Fibroblast of lung (primary cell): ENCODE results near the gene GIPC3. TPM values are rescaled to one million over a fixed set of nuclear protein-coding genes. Genes with fewer than 3 reads are reported as not detected.
A peak's percentile ranks its signal among the peaks of the same experiment; 100 is the strongest.

Experiments used
- DNase-seq, 2 donors: peaks; one replicate each; pipeline versions ENCODE4 v3.0.0 to v3.0.0-alpha.2; 2010; ENCODE audit warnings: low read depth in 2 of 2
- H2AFZ ChIP-seq: 2 replicates; pipeline ENCODE4 v1.5.1; 2012; ENCODE audit warnings: low read length, control low read depth, inconsistent platforms
- H3K27ac ChIP-seq: 2 replicates; pipeline ENCODE4 v1.5.1; 2011; ENCODE audit warnings: low read length, control low read depth; ENCODE audit not compliant: insufficient read depth
- H3K27me3 ChIP-seq: 2 replicates; pipeline ENCODE4 v1.5.1; 2011; ENCODE audit warnings: mild to moderate bottlenecking, low read length; ENCODE audit not compliant: control insufficient read depth, insufficient read depth
- H3K36me3 ChIP-seq: 2 replicates; pipeline ENCODE4 v1.5.1; 2011; ENCODE audit warnings: low read length; ENCODE audit not compliant: control insufficient read depth, insufficient read depth
- H3K4me1 ChIP-seq: 2 replicates; pipeline ENCODE4 v1.5.1; 2011; ENCODE audit warnings: low read length; ENCODE audit not compliant: control insufficient read depth, insufficient read depth; ENCODE audit errors: extremely low read depth
- H3K4me2 ChIP-seq: 2 replicates; pipeline ENCODE4 v1.5.1; 2011; ENCODE audit warnings: low read length, control low read depth; ENCODE audit not compliant: insufficient read depth; ENCODE audit errors: extremely low read depth
- H3K4me3 ChIP-seq, 4 experiments: fragments of 200-600 bp in 1 of 4; sonication (generic) in 1 of 4; replicated peaks in 1 of 4; 2 replicates each; pipeline ENCODE4 v1.5.1; 2011 to 2016; ENCODE audit warnings: low read length in 4 of 4, low read depth in 3 of 4, mild to moderate bottlenecking in 3 of 4, control low read depth in 2 of 4, inconsistent platforms in 1 of 4, mixed read lengths in 1 of 4; ENCODE audit not compliant: insufficient read depth in 1 of 4; ENCODE audit errors: control extremely low read depth in 1 of 4
- H3K79me2 ChIP-seq: 2 replicates; pipeline ENCODE4 v1.5.1; 2012; ENCODE audit warnings: mild to moderate bottlenecking, low read length, inconsistent platforms; ENCODE audit not compliant: control insufficient read depth, insufficient read depth
- H3K9ac ChIP-seq: 2 replicates; pipeline ENCODE4 v1.5.1; 2011; ENCODE audit warnings: mild to moderate bottlenecking, low read length, control low read depth; ENCODE audit not compliant: insufficient read depth
- H3K9me3 ChIP-seq: 2 replicates; pipeline ENCODE4 v1.5.1; 2012; ENCODE audit warnings: low read depth, low read length; ENCODE audit not compliant: control insufficient read depth, insufficient read depth
- H4K20me1 ChIP-seq: 2 replicates; pipeline ENCODE4 v1.5.1; 2011; ENCODE audit warnings: low read length; ENCODE audit not compliant: control insufficient read depth, insufficient read depth; ENCODE audit errors: extremely low read depth
- CTCF ChIP-seq, 2 donors: IDR thresholded peaks in 1 of 2; conservative IDR thresholded peaks in 1 of 2; 1 replicate in 1 of 2; 2 replicates in 1 of 2; pipeline ENCODE4 v1.5.1; 2011 to 2012; ENCODE audit warnings: low read length in 2 of 2, control low read depth in 1 of 2, inconsistent platforms in 1 of 2, low read depth in 1 of 2, mild to moderate bottlenecking in 1 of 2
- EZH2 ChIP-seq: IDR thresholded peaks from 2 replicates; pipeline ENCODE4 v1.5.1; 2012; ENCODE audit warnings: low read length, control low read depth, mild to moderate bottlenecking; ENCODE audit errors: missing control alignments
- polyA plus RNA-seq, 2 donors: library from polyadenylated mRNA; depleted of rRNA in 1 of 2; stranded (reverse) in 1 of 2; unstranded in 1 of 2; fragments of >200 nt; gene quantifications; 2 replicates each; pipeline ENCODE4 v1.2.1, GENCODE V29; 2011 to 2012; ENCODE audit warnings: missing spikeins in 1 of 2
- total RNA-seq: library from RNA; depleted of rRNA; stranded (reverse); fragments of >200 nt; gene quantifications from 2 replicates; pipeline ENCODE4 v1.2.1, GENCODE V29; 2014

The GIPC3 gene
- total and polyA plus RNA-seq, 2 donors (not counting 1 experiment from before 2014, with no cell fraction given): under 0.01 to 0.60 TPM

- H3K36me3 ChIP-seq: peaks cover 15% of the 10 kb centered on the region
- no peak overlapping the region for H3K4me2 ChIP-seq
- H3K9ac ChIP-seq: no peak overlapping the region
- no peak overlapping the region for H3K27ac ChIP-seq
- no peak overlapping the region for H2AFZ ChIP-seq
- H4K20me1 ChIP-seq: no peaks in the 10 kb centered on the region
- H3K4me1 ChIP-seq: peaks cover 9% of the 10 kb centered on the region
- TF ChIP-seq EZH2 (no peak), CTCF (conservative IDR thresholded peaks at IDR 0.05 in 1 of 2, IDR thresholded peaks at IDR 0.05 in 1 of 2; ENCODE audit: low read depth in 1 of 2, low read length in 2 of 2) (no peak)
- peak overlapping the region in 1 of 4 experiments; percentile 63 for H3K4me3 ChIP-seq
- DNase-seq: no peak
- no peaks in the 10 kb centered on the region for H3K27me3 ChIP-seq
- no peaks in the 10 kb centered on the region for H3K9me3 ChIP-seq
- no peaks in the 10 kb centered on the region for H3K79me2 ChIP-seq
Observed at GRCh38 chr19:3608079-3608641, 22.9 kb downstream of the GIPC3 start.

- Histone ChIP-seq H3K4me3 (no peak overlapping the region), H3K27me3 (no peaks in the 10 kb centered on the region), H3K79me2 (no peaks in the 10 kb centered on the region), H3K9ac (no peak overlapping the region), H3K4me2 (no peak overlapping the region), H4K20me1 (no peaks in the 10 kb centered on the region), H3K27ac (no peak overlapping the region), H2AFZ (no peak overlapping the region), H3K36me3 (peaks cover 16% of the 10 kb centered on the region), H3K9me3 (no peaks in the 10 kb centered on the region), H3K4me1 (peaks cover 7% of the 10 kb centered on the region)
- TF ChIP-seq EZH2: no peak
- no peak for TF ChIP-seq CTCF (conservative IDR thresholded peaks at IDR 0.05 in 1 of 2, IDR thresholded peaks at IDR 0.05 in 1 of 2; ENCODE audit: low read depth in 1 of 2, low read length in 2 of 2)
- DNase-seq: no peak
Observed at GRCh38 chr19:3608750-3609322, 23.6 kb downstream of the GIPC3 start.

GRCh38 chr19:3609779-3610719 lies 24.8 kb downstream of the GIPC3 start:
- no peak for DNase-seq
- H3K9me3 ChIP-seq: no peaks in the 10 kb centered on the region
- H2AFZ ChIP-seq: no peak overlapping the region
- no peaks in the 10 kb centered on the region for H4K20me1 ChIP-seq
- H3K27me3 ChIP-seq: no peaks in the 10 kb centered on the region
- no peak overlapping the region for H3K4me2 ChIP-seq
- H3K79me2 ChIP-seq: no peaks in the 10 kb centered on the region
- H3K27ac ChIP-seq: no peak overlapping the region
- peaks cover 19% of the 10 kb centered on the region for H3K36me3 ChIP-seq
- peaks cover 7% of the 10 kb centered on the region for H3K4me1 ChIP-seq
- no peak overlapping the region for H3K4me3 ChIP-seq
- H3K9ac ChIP-seq: no peak overlapping the region
- TF ChIP-seq CTCF (conservative IDR thresholded peaks at IDR 0.05 in 1 of 2, IDR thresholded peaks at IDR 0.05 in 1 of 2; ENCODE audit: low read depth in 1 of 2, low read length in 2 of 2) (no peak), EZH2 (no peak)
